ENCODE results near the gene MTERF2.
A peak's percentile ranks its signal among the peaks of the same experiment; 100 is the strongest.
"Not testable (repeated sequence)": the region's sequence is repeated elsewhere in the genome, so short reads cannot be mapped to it uniquely, and the experiment has no call there.

MTERF2 gene

DNA sequence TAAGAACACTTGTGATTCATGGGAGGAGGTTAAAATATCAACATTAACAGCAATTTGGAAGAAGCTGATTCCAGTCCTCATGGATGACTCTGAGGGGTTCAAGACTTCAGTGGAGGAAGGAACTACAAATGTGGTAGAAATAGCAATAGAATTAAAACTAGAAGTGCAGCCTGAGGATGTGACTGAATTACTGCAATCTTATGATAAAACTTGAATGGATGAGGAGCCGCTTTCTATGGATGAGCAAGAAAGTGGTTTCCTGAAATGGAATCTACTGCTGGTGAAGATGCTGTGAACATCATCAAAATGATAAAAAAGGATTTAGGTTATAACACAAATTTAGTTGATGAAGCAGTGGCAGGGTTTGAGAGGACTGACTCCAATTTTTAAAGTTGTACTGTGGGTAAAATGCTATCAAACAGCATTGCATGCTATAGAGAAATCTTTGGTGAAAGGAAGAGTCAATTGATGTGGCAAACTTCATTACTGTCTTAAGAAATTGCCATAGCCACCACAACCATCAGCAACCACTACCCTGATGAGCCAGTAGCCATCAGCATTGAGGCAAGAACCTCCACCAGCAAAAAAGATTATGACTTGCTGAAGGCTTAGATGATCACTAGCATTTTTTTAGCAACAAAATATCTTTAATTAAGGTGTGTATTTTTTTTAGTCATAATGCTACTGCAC is 25.9 kb upstream of the MTERF2 start:
- peaks cover 2% of the 10 kb centered on the region for H3K4me1 Mint-ChIP-seq (ENCODE audit: low read depth)
- no peaks in the 10 kb centered on the region for H3K27me3 Mint-ChIP-seq
- H3K36me3 Mint-ChIP-seq (ENCODE audit: low read depth), result peaks cover 53% of the 10 kb centered on the region
- no peak for DNase-seq
- no peaks in the 10 kb centered on the region for H3K9me3 Mint-ChIP-seq
- no peak overlapping the region for H3K27ac Mint-ChIP-seq
- no peak overlapping the region for H3K4me3 Mint-ChIP-seq

DNA sequence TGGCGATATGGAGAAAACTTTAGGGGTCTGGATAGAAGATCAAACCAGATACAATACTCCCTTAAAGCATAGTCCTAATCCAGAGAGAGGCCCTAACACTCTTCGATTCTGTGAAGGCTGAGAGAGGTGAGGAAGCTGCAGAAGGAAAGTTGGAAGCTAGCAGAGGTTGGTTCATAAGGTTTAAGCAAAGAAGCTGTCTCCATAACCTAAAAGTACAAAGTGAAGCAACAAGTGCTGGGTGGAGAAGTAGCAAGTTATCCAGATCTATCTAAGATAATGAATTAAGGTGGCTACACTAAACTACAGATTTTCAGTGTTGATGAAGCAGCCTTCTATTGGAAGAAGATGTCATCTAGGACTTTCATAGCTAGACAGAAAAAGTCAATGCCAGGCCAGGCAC is 24.6 kb upstream of the MTERF2 start:
- no peak for DNase-seq
- no peak overlapping the region for H3K27ac Mint-ChIP-seq

DNA sequence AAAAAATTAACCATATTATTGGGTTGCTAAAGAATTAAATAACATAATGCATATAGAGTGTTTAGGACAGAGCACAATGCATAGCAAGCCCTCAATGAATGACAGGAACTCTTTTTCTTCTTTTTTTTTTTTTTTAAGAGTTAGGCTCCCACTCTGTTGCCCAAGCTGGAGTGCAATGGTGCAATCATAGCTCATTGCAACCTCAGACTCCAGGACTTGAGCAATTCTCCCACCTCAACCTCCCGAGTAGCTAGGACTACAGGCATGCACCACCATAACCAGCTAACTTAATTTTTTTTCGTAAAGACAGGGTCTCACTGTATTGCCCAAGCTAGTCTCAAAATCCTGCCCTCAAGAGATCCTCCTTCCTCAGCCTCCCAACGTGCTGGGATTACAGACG is 20.5 kb upstream of the MTERF2 start:
- Mint-ChIP-seq H3K27me3 (no peaks in the 10 kb centered on the region), H3K9me3 (no peaks in the 10 kb centered on the region), H3K27ac (no peak overlapping the region), H3K36me3 (ENCODE audit: low read depth) (peaks cover 37% of the 10 kb centered on the region), H3K4me3 (no peak overlapping the region), H3K4me1 (ENCODE audit: low read depth) (peaks cover 2% of the 10 kb centered on the region)
- no peak for DNase-seq

More for the DNA sequence above, 24.6 kb upstream of the MTERF2 start:
- no peaks in the 10 kb centered on the region for H3K9me3 Mint-ChIP-seq
- no peaks in the 10 kb centered on the region for H3K27me3 Mint-ChIP-seq
- H3K4me1 Mint-ChIP-seq (ENCODE audit: low read depth), result peaks cover 2% of the 10 kb centered on the region
- H3K4me3 Mint-ChIP-seq, result no peak overlapping the region
- H3K36me3 Mint-ChIP-seq (ENCODE audit: low read depth), result peaks cover 39% of the 10 kb centered on the region

GRCh38 chr12:107002665-107003064 is 15.7 kb upstream of the MTERF2 start:
- H3K4me1 Mint-ChIP-seq (ENCODE audit: low read depth); H3K27ac Mint-ChIP-seq; H3K4me3 Mint-ChIP-seq; H3K27me3 Mint-ChIP-seq; H3K9me3 Mint-ChIP-seq; DNase-seq: not testable (repeated sequence)
- peaks cover 54% of the 10 kb centered on the region for H3K36me3 Mint-ChIP-seq (ENCODE audit: low read depth)

DNA sequence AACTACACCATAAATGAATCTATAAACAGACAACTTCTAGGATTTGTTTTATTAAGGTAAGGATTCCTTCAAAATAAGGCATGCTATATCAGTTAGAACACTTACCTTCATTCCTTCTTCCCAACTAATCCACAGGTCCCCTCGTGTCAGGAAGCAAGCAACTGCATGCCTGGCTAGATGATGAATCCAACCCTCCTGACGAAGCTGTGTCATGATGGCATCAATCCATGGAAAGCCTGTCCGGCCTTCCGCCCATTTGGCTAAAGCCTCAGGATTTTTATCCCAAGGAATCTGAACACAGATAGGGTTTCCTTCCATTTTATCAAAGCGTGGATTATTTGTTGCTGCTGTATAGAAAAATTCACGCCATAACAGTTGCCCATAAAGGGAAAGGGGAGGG is 12.5 kb upstream of the MTERF2 start:
- no peak overlapping the region for H3K27ac Mint-ChIP-seq
- H3K9me3 Mint-ChIP-seq, result no peaks in the 10 kb centered on the region
- peaks cover 78% of the 10 kb centered on the region for H3K36me3 Mint-ChIP-seq (ENCODE audit: low read depth)

GRCh38 chr12:106997916-106998315 is 11.0 kb upstream of the MTERF2 start:
- DNase-seq, result no peak
- Mint-ChIP-seq H3K4me3 (no peak overlapping the region), H3K9me3 (no peaks in the 10 kb centered on the region), H3K4me1 (ENCODE audit: low read depth) (no peaks in the 10 kb centered on the region), H3K36me3 (ENCODE audit: low read depth) (peaks cover 77% of the 10 kb centered on the region), H3K27ac (no peak overlapping the region), H3K27me3 (no peaks in the 10 kb centered on the region)

More for the DNA sequence above, 12.5 kb upstream of the MTERF2 start:
- no peaks in the 10 kb centered on the region for H3K4me1 Mint-ChIP-seq (ENCODE audit: low read depth)
- H3K4me3 Mint-ChIP-seq, result no peak overlapping the region
- H3K27me3 Mint-ChIP-seq, result no peaks in the 10 kb centered on the region
- DNase-seq, result no peak

- H3K9me3 Mint-ChIP-seq; H3K27me3 Mint-ChIP-seq; H3K27ac Mint-ChIP-seq; H3K4me3 Mint-ChIP-seq; H3K4me1 Mint-ChIP-seq (ENCODE audit: low read depth); DNase-seq: not testable (repeated sequence)
- peaks cover 67% of the 10 kb centered on the region for H3K36me3 Mint-ChIP-seq (ENCODE audit: low read depth)
Observed at GRCh38 chr12:106996102-106996501, 9.2 kb upstream of the MTERF2 start.

- Mint-ChIP-seq H3K36me3 (ENCODE audit: low read depth) (peaks cover 56% of the 10 kb centered on the region), H3K27ac (no peak overlapping the region), H3K4me1 (ENCODE audit: low read depth) (no peaks in the 10 kb centered on the region), H3K9me3 (no peaks in the 10 kb centered on the region), H3K4me3 (no peak overlapping the region), H3K27me3 (no peaks in the 10 kb centered on the region)
- no peak for DNase-seq
Observed at GRCh38 chr12:106994579-106995220, 7.8 kb upstream of the MTERF2 start.

GRCh38 chr12:106987846-106988245 is 900 bp upstream of the MTERF2 start:
- H3K4me1 Mint-ChIP-seq (ENCODE audit: low read depth), result peaks cover 47% of the 10 kb centered on the region
- DNase-seq, result no peak
- peaks cover 36% of the 10 kb centered on the region for H3K36me3 Mint-ChIP-seq (ENCODE audit: low read depth)
- H3K4me3 Mint-ChIP-seq, result peak overlapping the region; percentile 85
- peaks cover 8% of the 10 kb centered on the region for H3K9me3 Mint-ChIP-seq
- no peak overlapping the region for H3K27ac Mint-ChIP-seq
- no peaks in the 10 kb centered on the region for H3K27me3 Mint-ChIP-seq

DNA sequence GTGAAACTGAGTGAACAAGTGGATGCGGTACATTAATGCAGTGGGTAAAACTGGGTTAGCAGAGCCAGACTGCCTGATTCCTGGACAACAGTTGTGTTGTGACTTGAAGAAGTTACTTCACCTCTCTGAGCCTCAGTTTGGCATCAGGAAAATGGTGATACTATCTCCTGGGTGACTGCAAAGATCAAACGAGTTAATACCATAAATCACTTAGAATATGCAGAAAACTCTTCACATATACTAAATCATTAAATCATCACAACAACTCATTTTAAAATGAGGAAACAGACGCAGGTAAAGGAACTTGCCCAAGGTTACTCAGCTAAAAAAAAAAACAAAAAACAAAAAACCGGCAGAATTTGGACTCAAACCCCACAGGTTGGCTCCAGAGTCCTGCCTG is 811 bp downstream of the MTERF2 start:
- Mint-ChIP-seq H3K4me3 (peak overlapping the region; percentile 85), H3K27me3 (no peaks in the 10 kb centered on the region), H3K27ac (peak overlapping the region; percentile 87), H3K9me3 (peaks cover 8% of the 10 kb centered on the region), H3K36me3 (ENCODE audit: low read depth) (peaks cover 36% of the 10 kb centered on the region), H3K4me1 (ENCODE audit: low read depth) (peaks cover 57% of the 10 kb centered on the region)
- DNase-seq, result no peak

DNA sequence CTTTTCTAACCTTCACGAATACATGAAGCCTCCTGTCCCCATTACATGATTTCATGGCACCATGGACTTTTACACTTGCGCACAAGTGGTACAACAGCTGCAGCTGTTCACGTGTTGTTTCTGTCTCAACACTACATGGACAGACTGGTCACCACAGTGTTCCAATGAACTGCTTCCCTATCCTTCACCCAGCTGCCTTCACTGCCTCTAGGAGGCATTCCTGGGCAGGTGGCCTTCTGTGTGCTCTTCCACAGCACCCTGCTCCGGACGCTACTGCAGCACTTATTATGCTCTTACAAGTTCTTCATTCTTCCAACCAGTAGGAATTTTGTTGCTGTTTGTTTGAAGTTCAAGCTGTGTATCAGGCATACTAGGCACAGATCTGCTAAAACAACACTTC is 1.5 kb downstream of the MTERF2 start:
- Mint-ChIP-seq H3K36me3 (ENCODE audit: low read depth) (peaks cover 38% of the 10 kb centered on the region), H3K9me3 (peaks cover 8% of the 10 kb centered on the region), H3K27ac (no peak overlapping the region), H3K4me1 (ENCODE audit: low read depth) (peaks cover 60% of the 10 kb centered on the region), H3K4me3 (peak overlapping the region; percentile 85), H3K27me3 (no peaks in the 10 kb centered on the region)
- no peak for DNase-seq

DNA sequence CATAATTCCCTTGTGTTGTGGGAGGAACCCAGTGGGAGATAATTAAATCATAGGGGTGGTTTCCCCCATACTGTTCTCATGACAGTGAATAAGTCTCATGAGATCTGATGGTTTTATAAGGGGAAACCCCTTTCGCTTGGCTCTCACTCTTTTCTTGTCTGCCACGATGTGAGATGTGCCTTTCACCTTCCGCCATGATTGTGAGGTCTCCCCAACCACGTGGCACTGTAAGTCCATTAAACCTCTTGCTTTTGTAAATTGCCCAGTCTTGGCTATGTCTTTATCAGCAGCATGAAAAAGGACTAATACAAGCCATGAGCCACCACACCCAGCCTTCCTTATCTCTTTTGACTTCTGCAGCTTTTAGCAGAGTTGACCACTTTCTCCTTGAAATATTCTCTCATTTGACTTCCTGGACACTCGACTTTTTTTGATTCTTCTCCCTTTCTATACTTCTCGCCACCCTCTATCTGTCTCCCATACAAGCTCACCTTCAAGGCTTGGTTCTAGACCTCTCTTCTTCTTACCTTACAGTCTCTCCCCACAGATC is 2.3 kb downstream of the MTERF2 start:
- Mint-ChIP-seq H3K36me3 (ENCODE audit: low read depth) (peaks cover 42% of the 10 kb centered on the region), H3K9me3 (peaks cover 8% of the 10 kb centered on the region), H3K27ac (peak overlapping the region; percentile 54), H3K27me3 (no peaks in the 10 kb centered on the region), H3K4me1 (ENCODE audit: low read depth) (peaks cover 60% of the 10 kb centered on the region), H3K4me3 (peak overlapping the region; percentile 5)
- no peak for DNase-seq

DNA sequence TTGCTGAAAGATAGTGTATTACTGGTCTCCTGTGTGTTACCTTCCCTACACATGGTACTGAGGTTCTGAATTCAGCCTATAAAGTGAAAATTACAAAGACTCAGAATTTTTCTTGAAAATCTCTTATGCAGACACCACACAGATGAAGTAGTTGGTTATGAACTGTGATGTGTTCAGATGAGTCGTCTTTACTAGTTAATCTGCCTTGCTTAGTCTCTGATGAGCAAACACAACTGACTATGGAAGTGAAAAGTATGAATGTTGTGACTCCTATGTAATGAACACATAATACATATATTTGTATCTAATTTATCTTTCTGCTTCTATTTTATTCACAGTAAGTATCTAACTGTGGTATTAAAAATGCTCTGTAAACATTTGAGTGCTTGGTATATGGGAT is 4.7 kb downstream of the MTERF2 start:
- no peak for DNase-seq
- Mint-ChIP-seq H3K36me3 (ENCODE audit: low read depth) (peaks cover 59% of the 10 kb centered on the region), H3K4me1 (ENCODE audit: low read depth) (peaks cover 52% of the 10 kb centered on the region), H3K27ac (peak overlapping the region; percentile 37), H3K9me3 (peaks cover 8% of the 10 kb centered on the region), H3K4me3 (no peak overlapping the region), H3K27me3 (no peaks in the 10 kb centered on the region)

- no peak for DNase-seq
- H3K9me3 Mint-ChIP-seq, result peaks cover 8% of the 10 kb centered on the region
- peaks cover 59% of the 10 kb centered on the region for H3K36me3 Mint-ChIP-seq (ENCODE audit: low read depth)
- no peaks in the 10 kb centered on the region for H3K27me3 Mint-ChIP-seq
- peak overlapping the region; percentile 37 for H3K27ac Mint-ChIP-seq
- H3K4me3 Mint-ChIP-seq, result no peak overlapping the region
- H3K4me1 Mint-ChIP-seq (ENCODE audit: low read depth), result peaks cover 48% of the 10 kb centered on the region
Observed at GRCh38 chr12:106981788-106982187, 5.2 kb downstream of the MTERF2 start.

- Mint-ChIP-seq H3K9me3 (peaks cover 8% of the 10 kb centered on the region), H3K36me3 (ENCODE audit: low read depth) (peaks cover 59% of the 10 kb centered on the region), H3K4me1 (ENCODE audit: low read depth) (peaks cover 46% of the 10 kb centered on the region), H3K27me3 (no peaks in the 10 kb centered on the region), H3K4me3 (no peak overlapping the region), H3K27ac (no peak overlapping the region)
- DNase-seq, result no peak
Observed at GRCh38 chr12:106980944-106981343, 6.0 kb downstream of the MTERF2 start.
